Right cardiac atrium (tissue), 5 donors: Measurements from ENCODE around the gene LIPC. TPM values are rescaled to one million over a fixed set of nuclear protein-coding genes. Genes with fewer than 3 reads are reported as not detected.

Experiments
- ATAC-seq, 2 donors: fragments of 200-7000 bp; cut with Tn5 transposase; one replicate each; pipeline versions ENCODE4 v1.8.0 to v1.9.1; 2020; ENCODE audit warnings: moderate library complexity in 2 of 2, mild to moderate bottlenecking in 1 of 2
- DNase-seq, 3 donors: peaks; one replicate each; pipeline ENCODE4 v3.0.0-alpha.2; 2020
- H3K27ac ChIP-seq: one replicate; pipeline ENCODE4 v1.5.1; 2013; ENCODE audit warnings: mild to moderate bottlenecking, low read length, control low read depth, moderate library complexity
- H3K27me3 ChIP-seq: one replicate; pipeline ENCODE4 v1.6.1; 2013; ENCODE audit not compliant: control insufficient read depth, insufficient read depth
- H3K4me1 ChIP-seq: one replicate; pipeline ENCODE4 v1.6.1; 2013; ENCODE audit warnings: low read length; ENCODE audit not compliant: control insufficient read depth, insufficient read depth
- H3K4me3 ChIP-seq: one replicate; pipeline ENCODE4 v1.5.1; 2013; ENCODE audit warnings: low read length, control low read depth
- H3K9me3 ChIP-seq: one replicate; pipeline ENCODE4 v1.6.1; 2013; ENCODE audit warnings: low read length; ENCODE audit not compliant: control insufficient read depth
- WGBS: extraction: QIAGEN DNeasy Blood & Tissue Kit; methylation state at CpG from one replicate; pipeline ENCODE4 v1.1.7; 2013; 5-methylcytosine and 5-hydroxymethylcytosine counted together
- intact Hi-C, 4 donors: fragments of 100-400 bp; cut with DNase I; formaldehyde crosslinking; loops; one replicate each; pipeline versions ENCODE4 v1.11.0 to v1.14.0; 2022 to 2023
- polyA plus RNA-seq: library from polyadenylated mRNA; stranded (reverse); fragments of 200-250 nt; gene quantifications from one replicate; pipeline ENCODE4 v1.2.3, GENCODE V29; 2013
- total RNA-seq, 4 donors: library from RNA; stranded (reverse); fragmentation: NEBNext Ultra II Directional; extraction: Animal tissue kit (Norgen Biotek cat#: 25700); gene quantifications; one replicate each; pipeline ENCODE4 v1.2.1, GENCODE V29; 2021
- donor health status: healthy with polysubstance abuse.
- donor health status: DM: no; HTN: yes; CAD: no.
- donor health status: DM: no; HTN: no; CAD: no.
- donor health status: DM: no; HTN: yes; CAD: no; lungs with severe emphysema.
- donor health status: DM: yes; HTN: yes; CAD: no.

Gene LIPC
- total and polyA plus RNA-seq, 5 donors = 0.61 to 1.1 (median 0.88) TPM

DNA sequence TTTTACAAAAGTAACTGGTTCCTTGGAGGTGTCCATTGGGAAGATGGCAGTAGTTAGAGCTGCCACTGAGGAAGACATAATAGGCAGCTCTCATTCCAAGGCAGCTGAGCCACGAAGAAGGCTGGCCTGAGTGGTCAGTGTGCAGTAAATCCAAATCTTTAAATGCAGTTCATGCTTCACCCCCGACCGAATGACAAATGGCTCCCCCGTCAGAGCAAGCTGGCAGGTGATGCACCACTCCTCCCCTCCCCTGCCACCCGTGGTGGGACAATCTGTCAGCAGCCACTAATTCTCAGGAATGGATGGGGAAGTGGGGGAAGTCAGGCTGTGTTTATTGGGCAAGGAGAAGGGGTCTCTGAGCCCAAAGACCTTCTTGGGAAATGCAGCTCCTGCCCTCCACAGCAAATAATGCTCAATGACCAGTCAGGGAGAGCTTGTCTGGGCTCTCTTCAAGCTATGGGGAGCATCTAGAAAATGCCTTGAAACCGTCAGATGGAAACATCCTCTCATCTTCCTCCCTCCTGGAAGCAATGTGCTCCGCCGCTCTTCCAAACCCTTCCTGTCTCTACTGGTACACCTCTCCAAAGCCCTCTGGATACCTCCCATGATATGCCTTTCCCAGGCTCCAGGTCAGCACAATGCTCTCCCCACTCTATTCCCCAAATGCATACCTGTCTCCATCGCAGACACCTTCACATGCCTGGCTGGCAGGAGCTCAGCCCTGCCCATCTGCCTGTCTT lies 65.4 kb downstream of the LIPC start:
- intact Hi-C loops = no loop called here
- DNase-seq = no peak
- Histone ChIP-seq H3K27ac (no peak overlapping the region), H3K4me3 (no peak overlapping the region), H3K9me3 (no peaks in the 10 kb centered on the region), H3K4me1 (peaks cover 2% of the 10 kb centered on the region), H3K27me3 (no peaks in the 10 kb centered on the region)
- 87% methylated on average over 9 of the region's 9 CpGs for WGBS
- no peak for ATAC-seq

- peak; percentile 48 to 65 for ATAC-seq
- WGBS = 58% methylated on average over 8 of the region's 8 CpGs
- intact Hi-C loops = no loop called here
- Histone ChIP-seq H3K4me1 (peaks cover 2% of the 10 kb centered on the region), H3K27ac (no peak overlapping the region), H3K27me3 (no peaks in the 10 kb centered on the region), H3K4me3 (no peak overlapping the region), H3K9me3 (no peaks in the 10 kb centered on the region)
- DNase-seq = peak in 2 of 3 donors; percentile 34 to 73
Observed at GRCh38 chr15:58498821-58499580, 67.2 kb downstream of the LIPC start.

DNA sequence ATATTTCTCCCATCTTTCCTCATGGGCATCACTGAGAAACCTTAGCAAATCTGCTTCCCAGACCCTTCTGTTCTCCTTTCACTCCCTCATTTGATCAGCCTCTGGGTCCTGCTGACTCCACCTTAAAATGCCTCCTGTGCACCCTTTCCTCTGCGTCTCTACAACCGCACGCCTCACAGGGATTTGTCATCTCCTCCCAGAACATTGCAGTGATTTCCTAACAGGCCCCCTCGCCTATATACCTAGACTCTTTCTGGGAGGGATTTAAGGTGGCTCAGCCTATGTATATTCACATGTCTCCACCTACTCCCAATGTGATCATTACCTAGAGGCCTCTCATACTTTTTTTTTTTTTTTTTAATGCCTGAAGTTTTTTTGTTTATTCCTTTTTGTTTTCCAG lies 69.2 kb downstream of the LIPC start:
- H3K27me3 ChIP-seq = no peaks in the 10 kb centered on the region
- H3K27ac ChIP-seq = no peak overlapping the region
- ATAC-seq = no peak
- DNase-seq = no peak
- H3K4me3 ChIP-seq = no peak overlapping the region
- no peaks in the 10 kb centered on the region for H3K9me3 ChIP-seq
- 88% methylated on average over 4 of the region's 4 CpGs for WGBS
- intact Hi-C loops = no loop called here
- peaks cover 10% of the 10 kb centered on the region for H3K4me1 ChIP-seq

DNA sequence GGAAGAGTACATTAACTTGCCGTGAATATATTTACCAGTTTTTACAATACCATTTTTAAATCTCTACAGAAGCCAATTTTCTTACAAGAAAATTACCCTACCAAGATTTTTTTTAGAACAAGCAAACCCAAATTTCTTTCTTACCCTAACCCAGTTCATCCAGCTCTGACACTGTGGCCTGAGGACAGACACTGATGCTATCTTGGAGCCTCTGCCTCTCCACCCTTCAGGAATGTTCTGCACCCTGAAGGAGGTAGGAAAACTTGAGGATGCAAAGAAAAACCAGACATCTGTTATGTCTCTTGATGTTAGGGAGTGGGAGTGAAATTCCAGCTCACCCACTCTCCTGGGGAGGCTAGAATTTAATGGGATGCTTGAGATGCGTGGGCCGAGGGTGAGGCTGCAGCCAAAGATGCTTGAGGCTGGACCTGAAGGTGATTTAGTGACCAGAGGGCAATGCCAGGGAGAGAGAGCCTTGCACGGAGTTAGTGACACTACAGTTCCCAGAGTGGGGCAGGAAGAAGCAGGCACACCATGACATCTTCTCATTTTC lies 69.9 kb downstream of the LIPC start:
- Histone ChIP-seq H3K4me1 (peaks cover 15% of the 10 kb centered on the region), H3K9me3 (no peaks in the 10 kb centered on the region), H3K27ac (no peak overlapping the region), H3K27me3 (no peaks in the 10 kb centered on the region), H3K4me3 (no peak overlapping the region)
- intact Hi-C loops = no loop called here
- DNase-seq (no peak), ATAC-seq (no peak)
- 90% methylated on average over 4 of the region's 4 CpGs for WGBS

DNA sequence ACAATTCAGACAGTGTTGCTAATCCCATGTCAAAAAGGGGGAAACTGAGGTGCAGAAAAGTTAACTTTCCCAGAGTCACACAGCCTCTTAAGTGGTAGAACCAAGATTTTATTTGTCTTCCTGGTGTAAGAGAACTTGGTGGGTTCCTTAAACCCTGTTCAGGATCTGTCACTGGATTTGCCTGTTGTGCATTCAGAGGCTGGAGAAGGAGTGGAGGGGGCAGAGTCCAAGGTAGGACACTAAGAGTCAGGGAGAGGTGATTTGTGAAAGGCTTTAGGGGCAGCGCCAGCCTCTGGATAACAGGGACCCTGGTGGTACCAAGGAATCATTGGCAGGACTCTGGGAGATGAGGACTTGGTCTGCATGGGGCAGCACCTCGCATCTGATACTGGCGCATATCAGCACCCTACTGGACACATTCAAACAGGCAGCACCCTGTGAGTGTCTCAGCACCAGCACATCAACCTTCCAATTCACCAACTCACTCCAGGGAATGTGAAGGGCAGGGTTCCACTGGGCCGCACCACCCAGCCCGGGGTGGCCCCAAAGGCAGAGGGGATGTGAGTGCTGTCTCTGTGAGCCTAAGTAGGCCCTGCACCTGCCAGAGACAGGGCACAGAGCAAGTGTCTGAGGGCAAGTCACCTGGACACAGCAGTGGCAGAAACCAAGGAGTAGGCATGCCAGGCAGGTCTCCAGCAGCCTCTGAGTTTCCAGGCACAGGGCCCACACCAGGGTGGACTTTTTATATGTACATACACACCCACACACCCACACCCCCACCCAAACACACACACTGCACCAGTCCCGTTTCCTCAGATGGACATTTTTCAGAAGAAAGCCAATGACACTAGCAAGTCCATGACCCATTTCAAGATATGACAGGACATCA lies 71.6 kb downstream of the LIPC start:
- Histone ChIP-seq H3K4me1 (peaks cover 15% of the 10 kb centered on the region), H3K9me3 (no peaks in the 10 kb centered on the region), H3K27me3 (no peaks in the 10 kb centered on the region), H3K4me3 (no peak overlapping the region), H3K27ac (no peak overlapping the region)
- WGBS = 97% methylated on average over 6 of the region's 6 CpGs
- DNase-seq (no peak), ATAC-seq (no peak)
- intact Hi-C loops = no loop called here

GRCh38 chr15:58504674-58505234 lies 73.0 kb downstream of the LIPC start:
- H3K27ac ChIP-seq = no peak overlapping the region
- peaks cover 13% of the 10 kb centered on the region for H3K4me1 ChIP-seq
- ATAC-seq = no peak
- DNase-seq = no peak
- no peaks in the 10 kb centered on the region for H3K9me3 ChIP-seq
- no peak overlapping the region for H3K4me3 ChIP-seq
- intact Hi-C loops = no loop called here
- no peaks in the 10 kb centered on the region for H3K27me3 ChIP-seq
- 81% methylated on average over 6 of the region's 6 CpGs for WGBS

GRCh38 chr15:58505581-58505980 lies 73.8 kb downstream of the LIPC start:
- H3K27ac ChIP-seq = no peak overlapping the region
- peak; percentile 18 to 65 for ATAC-seq

DNA sequence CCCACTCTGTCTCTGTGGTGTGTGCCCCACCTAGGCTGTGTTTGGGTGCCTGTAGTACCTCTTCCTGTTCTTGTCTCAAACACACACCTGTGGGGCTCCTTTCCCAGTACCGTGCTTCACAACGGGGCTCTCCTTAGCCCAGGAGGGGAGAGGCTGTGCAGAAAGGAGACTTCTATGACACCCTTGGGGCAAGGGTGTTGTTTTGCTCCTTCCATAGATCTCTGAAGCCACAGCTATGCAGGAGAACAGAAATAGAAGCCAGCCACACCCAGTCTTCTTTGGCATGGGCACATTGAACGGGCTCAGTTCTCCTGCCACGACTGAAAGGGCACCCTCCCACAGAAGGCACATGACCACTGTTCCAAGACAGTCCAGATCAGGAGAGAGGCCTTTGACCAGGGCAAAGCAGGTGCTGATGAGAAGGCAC lies 74.3 kb downstream of the LIPC start:
- Histone ChIP-seq H3K27me3 (no peaks in the 10 kb centered on the region), H3K4me1 (peaks cover 13% of the 10 kb centered on the region), H3K27ac (no peak overlapping the region), H3K9me3 (no peaks in the 10 kb centered on the region), H3K4me3 (no peak overlapping the region)
- WGBS = 63% methylated on average over 4 of the region's 4 CpGs
- peak; percentile 15 to 33 for ATAC-seq
- DNase-seq = no peak
- intact Hi-C loops = no loop called here

More at GRCh38 chr15:58505581-58505980, 73.8 kb downstream of the LIPC start:
- intact Hi-C loops = no loop called here
- peaks cover 13% of the 10 kb centered on the region for H3K4me1 ChIP-seq
- H3K9me3 ChIP-seq = no peaks in the 10 kb centered on the region
- no peak overlapping the region for H3K4me3 ChIP-seq
- no peak for DNase-seq
- 67% methylated on average over 7 of the region's 7 CpGs for WGBS
- no peaks in the 10 kb centered on the region for H3K27me3 ChIP-seq

DNA sequence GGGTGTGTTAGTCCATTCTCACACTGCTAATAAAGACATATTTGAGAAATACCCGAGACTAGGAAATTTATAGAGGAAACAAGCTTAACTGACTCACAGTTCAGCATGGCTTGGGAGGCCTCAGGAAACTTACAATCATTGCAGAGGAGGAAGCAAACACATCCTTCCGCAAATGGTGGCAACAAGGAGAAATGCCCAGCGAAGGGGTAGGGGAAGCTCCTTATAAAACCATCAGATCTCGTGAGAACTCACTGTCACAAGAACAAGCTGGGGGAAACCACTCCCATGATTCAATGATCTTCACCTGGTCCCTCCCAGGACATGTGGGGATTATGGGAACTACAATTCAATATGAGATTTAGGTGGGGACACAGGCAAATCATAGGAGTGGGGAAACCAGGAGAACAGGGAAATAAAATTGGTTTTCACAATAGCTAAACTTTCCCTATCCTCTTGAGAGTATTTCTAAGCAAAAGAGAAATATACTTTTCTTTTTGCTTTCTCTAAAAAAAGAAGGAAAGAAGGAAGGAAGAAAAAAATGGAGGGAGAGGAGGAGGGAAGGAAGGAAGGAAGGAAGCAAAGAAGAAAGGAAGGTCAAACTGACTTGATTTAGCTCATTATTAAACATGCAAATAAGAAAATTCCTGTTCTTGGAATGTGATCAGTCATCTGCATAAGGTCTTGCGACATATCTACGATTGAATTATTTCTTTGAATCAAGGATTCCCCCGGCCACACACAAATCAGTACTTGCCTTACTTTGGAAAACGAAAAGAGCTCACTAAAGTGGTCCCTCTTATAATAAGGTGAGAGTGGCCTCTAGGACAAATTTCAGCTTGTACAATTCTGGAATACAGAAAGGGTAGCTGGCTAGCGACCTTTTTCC lies 75.2 kb downstream of the LIPC start:
- peaks cover 13% of the 10 kb centered on the region for H3K4me1 ChIP-seq
- no peaks in the 10 kb centered on the region for H3K27me3 ChIP-seq
- H3K4me3 ChIP-seq = no peak overlapping the region
- H3K9me3 ChIP-seq = no peaks in the 10 kb centered on the region
- H3K27ac ChIP-seq = no peak overlapping the region
- DNase-seq = no peak
- intact Hi-C loops = no loop called here
- 83% methylated on average over 9 of the region's 9 CpGs for WGBS
- no peak for ATAC-seq

DNA sequence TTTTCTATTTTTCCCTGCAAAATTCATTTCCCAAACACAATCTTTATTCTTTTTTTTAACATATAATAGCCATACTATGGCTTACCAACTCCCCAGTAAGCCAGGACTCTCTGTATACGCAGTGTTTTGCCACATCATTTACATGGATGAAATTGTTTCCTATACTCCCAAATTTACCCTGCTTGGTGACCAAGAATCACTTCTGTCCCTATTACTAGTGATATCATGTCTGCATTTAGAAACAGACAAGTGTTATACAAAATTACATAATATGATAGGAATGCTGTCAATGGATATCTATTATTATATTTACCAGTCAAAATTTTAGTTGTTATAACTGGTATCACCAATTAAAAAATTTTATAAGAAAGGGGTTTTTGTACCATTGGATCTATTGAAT lies 77.8 kb downstream of the LIPC start:
- Histone ChIP-seq H3K4me1 (peaks cover 13% of the 10 kb centered on the region), H3K27me3 (no peaks in the 10 kb centered on the region), H3K4me3 (no peak overlapping the region), H3K9me3 (no peaks in the 10 kb centered on the region), H3K27ac (no peak overlapping the region)
- no peak for ATAC-seq
- 65% methylated on average over 1 of the region's 1 CpG for WGBS
- intact Hi-C loops = no loop called here
- DNase-seq = no peak
